Calu3 (cell line): ENCODE data around the gene MCF2L. TPM values are rescaled to one million over a fixed set of nuclear protein-coding genes. Genes with fewer than 3 reads are reported as not detected.
A peak's percentile ranks its signal among the peaks of the same experiment; 100 is the strongest.

Source experiments
- BruUV-seq: library from RNA; stranded (reverse); fragments of 400-500 nt; replicated peaks from 2 replicates; lab custom pipeline; 2021; lab: Mats Ljungman, UMichigan
- CTCF ChIA-PET: fragments of 300-600 bp; sonication (Branson Sonifier 250); formaldehyde crosslinking; loops from one replicate; lab custom pipeline; 2022; ENCODE audit warnings: antibody characterized with exemption; lab: Charles Lee
- DNase-seq: peaks from one replicate; pipeline ENCODE4 v3.0.0; 2022
- H3K27ac Mint-ChIP-seq: one replicate; pipeline ENCODE4 v1.8.0; 2022; ENCODE audit warnings: mixed read lengths; ENCODE audit not compliant: unreplicated experiment
- H3K27me3 Mint-ChIP-seq: one replicate; pipeline ENCODE4 v1.8.0; 2022; ENCODE audit warnings: mixed read lengths; ENCODE audit not compliant: unreplicated experiment
- H3K36me3 Mint-ChIP-seq: one replicate; pipeline ENCODE4 v1.8.0; 2022; ENCODE audit warnings: mild to moderate bottlenecking, moderate library complexity, mixed read lengths; ENCODE audit not compliant: insufficient read depth, unreplicated experiment
- H3K4me1 Mint-ChIP-seq: one replicate; pipeline ENCODE4 v1.8.0; 2022; ENCODE audit warnings: mild to moderate bottlenecking, low read depth, mixed read lengths; ENCODE audit not compliant: unreplicated experiment
- H3K4me3 Mint-ChIP-seq: one replicate; pipeline ENCODE4 v1.8.0; 2022; ENCODE audit warnings: mild to moderate bottlenecking, low read depth, moderate library complexity, mixed read lengths; ENCODE audit not compliant: unreplicated experiment
- H3K9me3 Mint-ChIP-seq: one replicate; pipeline ENCODE4 v1.8.0; 2022; ENCODE audit warnings: low read depth, mixed read lengths; ENCODE audit not compliant: unreplicated experiment
- intact Hi-C: fragments of 100-400 bp; cut with micrococcal nuclease; formaldehyde crosslinking; loops from one replicate; pipeline ENCODE4 v1.10.0; 2022; ENCODE audit not compliant: unreplicated experiment
- total RNA-seq: library from RNA; stranded (reverse); gene quantifications from 2 replicates; pipeline ENCODE4 v1.2.3, GENCODE V29; 2022
- TF ChIP-seq, protein P1 (sequence below): fragments of 200-600 bp; IDR thresholded peaks from one replicate; pipeline ENCODE4 v1.8.0; 2022; ENCODE audit warnings: antibody characterized with exemption; ENCODE audit not compliant: unreplicated experiment

MCF2L gene
- total RNA-seq, 1 experiment from 2014 or later: 12.9 TPM

DNA sequence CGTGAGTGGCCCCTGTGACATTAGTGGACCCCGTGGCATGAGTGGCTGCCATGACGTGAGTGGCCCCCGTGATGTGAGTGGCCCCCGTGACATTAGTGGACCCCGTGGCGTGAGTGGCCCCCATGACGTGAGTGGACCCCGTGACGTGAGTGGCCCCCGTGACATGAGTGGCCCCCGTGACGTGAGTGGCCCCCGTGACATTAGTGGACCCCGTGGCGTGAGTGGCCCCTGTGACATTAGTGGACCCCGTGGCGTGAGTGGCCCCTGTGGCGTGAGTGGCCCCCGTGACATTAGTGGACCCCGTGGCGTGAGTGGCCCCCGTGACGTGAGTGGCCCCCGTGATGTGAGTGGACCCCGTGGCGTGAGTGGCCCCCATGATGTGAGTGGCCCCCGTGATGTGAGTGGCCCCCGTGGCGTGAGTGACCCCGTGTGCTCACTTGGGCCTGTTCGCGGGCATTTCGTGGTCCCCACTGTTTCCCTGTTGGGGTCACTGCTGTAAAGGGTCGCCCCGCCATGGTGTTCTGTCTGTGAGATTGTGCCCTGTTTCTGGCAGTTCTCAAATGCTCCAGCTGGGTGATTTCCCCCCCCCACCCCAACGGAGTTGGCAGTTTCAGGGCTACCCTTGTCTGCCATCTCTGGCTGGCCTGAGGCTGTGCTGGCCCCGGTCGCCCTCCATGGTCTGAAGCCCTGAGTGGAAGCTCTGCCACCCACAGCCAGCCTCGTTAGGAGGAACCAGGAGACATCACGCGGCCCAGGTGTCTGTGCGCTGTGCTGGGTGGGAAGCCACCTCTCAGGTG lies 64.2 kb downstream of the MCF2L start:
- H3K27me3 Mint-ChIP-seq: peaks cover 12% of the 10 kb centered on the region
- BruUV-seq: no TSS peak
- H3K36me3 Mint-ChIP-seq: no peaks in the 10 kb centered on the region
- CTCF ChIA-PET: no interaction called here
- TF ChIP-seq, protein P1, sequence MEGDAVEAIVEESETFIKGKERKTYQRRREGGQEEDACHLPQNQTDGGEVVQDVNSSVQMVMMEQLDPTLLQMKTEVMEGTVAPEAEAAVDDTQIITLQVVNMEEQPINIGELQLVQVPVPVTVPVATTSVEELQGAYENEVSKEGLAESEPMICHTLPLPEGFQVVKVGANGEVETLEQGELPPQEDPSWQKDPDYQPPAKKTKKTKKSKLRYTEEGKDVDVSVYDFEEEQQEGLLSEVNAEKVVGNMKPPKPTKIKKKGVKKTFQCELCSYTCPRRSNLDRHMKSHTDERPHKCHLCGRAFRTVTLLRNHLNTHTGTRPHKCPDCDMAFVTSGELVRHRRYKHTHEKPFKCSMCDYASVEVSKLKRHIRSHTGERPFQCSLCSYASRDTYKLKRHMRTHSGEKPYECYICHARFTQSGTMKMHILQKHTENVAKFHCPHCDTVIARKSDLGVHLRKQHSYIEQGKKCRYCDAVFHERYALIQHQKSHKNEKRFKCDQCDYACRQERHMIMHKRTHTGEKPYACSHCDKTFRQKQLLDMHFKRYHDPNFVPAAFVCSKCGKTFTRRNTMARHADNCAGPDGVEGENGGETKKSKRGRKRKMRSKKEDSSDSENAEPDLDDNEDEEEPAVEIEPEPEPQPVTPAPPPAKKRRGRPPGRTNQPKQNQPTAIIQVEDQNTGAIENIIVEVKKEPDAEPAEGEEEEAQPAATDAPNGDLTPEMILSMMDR: no peak
- H3K4me1 Mint-ChIP-seq: no peaks in the 10 kb centered on the region
- no peak overlapping the region for H3K4me3 Mint-ChIP-seq
- intact Hi-C loops: no loop called here
- DNase-seq: no peak
- peaks cover 4% of the 10 kb centered on the region for H3K9me3 Mint-ChIP-seq
- no peak overlapping the region for H3K27ac Mint-ChIP-seq

DNA sequence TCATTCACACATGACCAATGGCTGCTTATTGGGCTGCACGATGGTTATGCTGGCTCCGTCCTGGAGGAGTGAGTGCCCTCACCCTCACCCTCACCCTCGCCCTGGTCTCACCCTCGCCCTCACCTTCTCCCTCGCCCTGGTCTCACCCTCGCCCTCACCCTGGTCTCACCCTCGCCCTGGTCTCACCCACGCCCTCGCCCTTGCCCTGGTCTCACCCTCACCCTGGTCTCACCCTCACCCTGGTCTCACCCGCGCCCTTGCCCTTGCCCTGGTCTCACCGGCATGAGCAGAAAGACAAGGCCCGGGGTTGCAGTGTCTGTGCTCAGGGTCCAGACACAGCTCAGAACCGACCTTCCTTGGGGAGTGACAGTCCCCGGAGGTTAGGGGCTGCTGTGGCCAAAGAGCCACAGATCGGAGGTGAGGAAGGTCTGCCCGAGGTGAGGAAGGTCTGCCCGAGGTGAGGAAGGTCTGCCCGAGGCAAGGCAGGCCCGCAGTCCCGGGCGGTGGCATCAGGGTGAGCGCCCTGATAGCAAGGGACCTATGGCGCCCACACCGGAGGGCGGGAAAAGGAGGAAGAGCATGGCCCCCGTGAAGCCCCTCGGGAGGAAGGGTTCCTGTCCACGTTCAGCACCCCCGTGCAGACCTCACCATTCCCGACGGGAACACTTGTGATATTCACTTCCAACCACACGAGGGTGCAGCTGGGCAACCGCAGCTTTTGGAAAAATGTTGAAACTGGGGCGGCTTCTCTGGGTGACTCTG lies 65.6 kb downstream of the MCF2L start:
- TF ChIP-seq, protein P1: no peak
- peak; percentile 17 for DNase-seq
- H3K36me3 Mint-ChIP-seq: no peaks in the 10 kb centered on the region
- H3K9me3 Mint-ChIP-seq: peaks cover 4% of the 10 kb centered on the region
- no peak overlapping the region for H3K4me3 Mint-ChIP-seq
- H3K27ac Mint-ChIP-seq: no peak overlapping the region
- no TSS peak for BruUV-seq
- no peaks in the 10 kb centered on the region for H3K4me1 Mint-ChIP-seq
- H3K27me3 Mint-ChIP-seq: peaks cover 12% of the 10 kb centered on the region
- CTCF ChIA-PET: interaction anchor here (1.0 kb wide), 1 partner anchor 92 kb away, joined by 3 read pairs; no protein-coding TSS in a partner anchor
- intact Hi-C loops: no loop called here

DNA sequence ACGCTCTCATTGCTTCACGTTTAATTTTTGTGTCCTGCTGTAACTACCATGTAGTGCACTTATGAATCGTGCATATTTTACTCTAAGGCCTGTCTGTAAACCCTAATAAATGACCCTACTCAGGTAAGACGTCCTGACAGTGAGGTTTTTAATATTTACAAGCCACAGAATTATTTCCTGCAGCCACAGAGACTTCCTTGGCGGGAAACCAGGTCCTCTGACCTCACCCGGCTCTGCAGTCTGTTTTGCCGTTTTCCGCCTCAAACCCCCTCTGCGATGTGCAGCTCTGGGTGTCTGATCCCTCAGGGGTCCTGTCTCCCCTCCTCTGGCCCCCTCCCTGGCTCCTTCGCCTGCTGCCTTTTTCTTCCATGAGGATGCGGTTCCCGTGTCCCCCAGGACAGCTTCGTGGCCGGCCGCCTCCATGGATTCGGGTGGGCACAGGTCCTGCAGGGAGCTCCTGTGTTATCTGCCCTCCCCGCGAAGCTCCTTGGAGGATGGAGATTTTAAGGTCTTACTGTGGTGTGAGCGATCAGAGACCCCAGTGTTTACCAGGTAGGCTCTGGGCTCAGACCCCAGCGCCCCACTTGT lies 66.3 kb downstream of the MCF2L start:
- Mint-ChIP-seq H3K36me3 (no peaks in the 10 kb centered on the region), H3K4me3 (no peak overlapping the region), H3K9me3 (peaks cover 4% of the 10 kb centered on the region), H3K27ac (no peak overlapping the region), H3K4me1 (no peaks in the 10 kb centered on the region), H3K27me3 (peaks cover 12% of the 10 kb centered on the region)
- no TSS peak for BruUV-seq
- TF ChIP-seq, protein P1: no peak
- CTCF ChIA-PET: interaction anchor here (1.0 kb wide), 1 partner anchor 93 kb away, joined by 3 read pairs; no protein-coding TSS in a partner anchor
- intact Hi-C loops: no loop called here
- no peak for DNase-seq

DNA sequence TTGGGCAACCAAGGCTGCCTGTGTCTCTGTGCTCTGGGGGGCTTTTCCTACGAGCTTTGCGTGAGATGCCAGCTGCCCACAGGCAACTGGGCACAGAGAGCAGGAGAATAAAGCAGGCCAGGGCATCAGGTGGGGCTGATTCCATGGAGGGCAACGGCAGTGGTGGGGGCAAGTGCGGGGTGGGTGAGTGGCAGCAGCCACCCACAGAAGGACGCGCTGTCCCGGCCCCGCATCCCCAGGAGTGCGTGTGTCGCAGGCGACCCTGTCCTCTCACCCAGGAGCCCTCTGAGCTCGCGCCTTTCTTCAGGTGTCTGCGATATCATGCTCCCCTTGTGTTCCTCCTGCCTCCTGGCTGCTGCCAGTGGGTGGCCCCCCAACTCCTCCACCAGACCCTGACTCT lies 67.4 kb downstream of the MCF2L start:
- TF ChIP-seq, protein P1: no peak
- Mint-ChIP-seq H3K27ac (no peak overlapping the region), H3K36me3 (no peaks in the 10 kb centered on the region), H3K4me3 (no peak overlapping the region), H3K27me3 (peaks cover 2% of the 10 kb centered on the region), H3K9me3 (no peaks in the 10 kb centered on the region), H3K4me1 (no peaks in the 10 kb centered on the region)
- CTCF ChIA-PET: no interaction called here
- DNase-seq: no peak
- intact Hi-C loops: no loop called here
- BruUV-seq: no TSS peak
